GM23248 (cell line): ENCODE results near the gene CD3D. TPM values are rescaled to one million over a fixed set of nuclear protein-coding genes. Genes with fewer than 3 reads are reported as not detected.

ENCODE experiments used
- DNase-seq: peaks from one replicate; pipeline ENCODE4 v3.0.0-alpha.2; 2015
- H2AFZ ChIP-seq: fragments of 200-600 bp; sonication (generic); 2 replicates; pipeline ENCODE4 v1.6.1; 2016; ENCODE audit warnings: antibody characterized with exemption
- H3F3A ChIP-seq: fragments of 200-600 bp; sonication (generic); 2 replicates; pipeline ENCODE4 v1.6.1; 2016; ENCODE audit warnings: mild to moderate bottlenecking, antibody characterized with exemption, mixed run types; ENCODE audit not compliant: insufficient read depth
- H3K27ac ChIP-seq: fragments of 200-600 bp; sonication (generic); 2 replicates; pipeline ENCODE4 v1.5.1; 2016; ENCODE audit warnings: mild to moderate bottlenecking
- H3K27me3 ChIP-seq: fragments of 200-600 bp; sonication (generic); replicated peaks from 2 replicates; pipeline ENCODE4 v1.6.1; 2016; ENCODE audit warnings: mild to moderate bottlenecking; ENCODE audit not compliant: insufficient read depth
- H3K36me3 ChIP-seq: fragments of 200-600 bp; sonication (generic); 2 replicates; pipeline ENCODE4 v1.6.1; 2016; ENCODE audit warnings: low read depth, mild to moderate bottlenecking
- H3K4me1 ChIP-seq: fragments of 200-600 bp; sonication (generic); 2 replicates; pipeline ENCODE4 v1.6.1; 2016; ENCODE audit warnings: mild to moderate bottlenecking; ENCODE audit not compliant: insufficient read depth
- H3K4me2 ChIP-seq: fragments of 200-600 bp; sonication (generic); one replicate; pipeline ENCODE4 v1.6.1; 2016; ENCODE audit warnings: mild to moderate bottlenecking; ENCODE audit not compliant: unreplicated experiment
- H3K4me3 ChIP-seq: fragments of 200-600 bp; sonication (generic); 2 replicates; pipeline ENCODE4 v1.5.1; 2016; ENCODE audit warnings: mild to moderate bottlenecking
- H3K79me2 ChIP-seq: fragments of 200-600 bp; sonication (generic); 2 replicates; pipeline ENCODE4 v1.6.1; 2016; ENCODE audit warnings: mild to moderate bottlenecking; ENCODE audit not compliant: insufficient read depth
- H3K9ac ChIP-seq: fragments of 200-600 bp; sonication (generic); 2 replicates; pipeline ENCODE4 v1.6.1; 2016; ENCODE audit warnings: mild to moderate bottlenecking
- H3K9me2 ChIP-seq: fragments of 200-600 bp; sonication (generic); 2 replicates; pipeline ENCODE4 v1.6.1; 2016; ENCODE audit warnings: mixed run types, mild to moderate bottlenecking, moderate library complexity; ENCODE audit not compliant: insufficient read depth
- H3K9me3 ChIP-seq: fragments of 200-600 bp; sonication (generic); one replicate; pipeline ENCODE4 v1.6.1; 2017; ENCODE audit warnings: low read depth
- H4K20me1 ChIP-seq: fragments of 200-600 bp; sonication (generic); 2 replicates; pipeline ENCODE4 v1.6.0; 2016; ENCODE audit not compliant: insufficient read depth
- EZH2 ChIP-seq: fragments of 200-600 bp; sonication (generic); IDR thresholded peaks from 2 replicates; pipeline ENCODE4 v1.6.1; 2018; ENCODE audit warnings: antibody characterized with exemption, mild to moderate bottlenecking; ENCODE audit not compliant: insufficient read depth, poor library complexity, severe bottlenecking
- EZH2phosphoT487 ChIP-seq: fragments of 200-600 bp; sonication (generic); IDR thresholded peaks from 2 replicates; pipeline ENCODE4 v1.6.1; 2018; ENCODE audit warnings: antibody characterized with exemption, moderate library complexity, mild to moderate bottlenecking, low read depth; ENCODE audit not compliant: insufficient read depth
- WGBS, 2 experiments: methylation state at CpG; one replicate each; pipeline ENCODE4 v1.1.6; 2015 to 2017; ENCODE audit warnings: low lambda C conversion rate in 2 of 2, low coverage in 1 of 2; ENCODE audit errors: missing lambda C conversion rate in 2 of 2; 5-methylcytosine and 5-hydroxymethylcytosine counted together
- in situ Hi-C: fragments of 300-500 bp; cut with MboI; formaldehyde crosslinking; loops from 2 replicates; pipeline ENCODE4 v1.15.0; 2020
- polyA plus RNA-seq: library from polyadenylated mRNA; unstranded; fragments of >200 nt; fragmentation: Nextera tagmentation; extraction: Ambion mirVana; gene quantifications from 2 replicates; pipeline ENCODE4 v1.2.1, GENCODE V29; 2016
- total RNA-seq: library from RNA; depleted of rRNA; stranded (reverse); fragments of >200 nt; shearing (Covaris generic); gene quantifications from 2 replicates; pipeline ENCODE4 v1.2.3, GENCODE V29; 2014

The CD3D gene
- total and polyA plus RNA-seq, 2 experiments from 2014 or later, result not detected

DNA sequence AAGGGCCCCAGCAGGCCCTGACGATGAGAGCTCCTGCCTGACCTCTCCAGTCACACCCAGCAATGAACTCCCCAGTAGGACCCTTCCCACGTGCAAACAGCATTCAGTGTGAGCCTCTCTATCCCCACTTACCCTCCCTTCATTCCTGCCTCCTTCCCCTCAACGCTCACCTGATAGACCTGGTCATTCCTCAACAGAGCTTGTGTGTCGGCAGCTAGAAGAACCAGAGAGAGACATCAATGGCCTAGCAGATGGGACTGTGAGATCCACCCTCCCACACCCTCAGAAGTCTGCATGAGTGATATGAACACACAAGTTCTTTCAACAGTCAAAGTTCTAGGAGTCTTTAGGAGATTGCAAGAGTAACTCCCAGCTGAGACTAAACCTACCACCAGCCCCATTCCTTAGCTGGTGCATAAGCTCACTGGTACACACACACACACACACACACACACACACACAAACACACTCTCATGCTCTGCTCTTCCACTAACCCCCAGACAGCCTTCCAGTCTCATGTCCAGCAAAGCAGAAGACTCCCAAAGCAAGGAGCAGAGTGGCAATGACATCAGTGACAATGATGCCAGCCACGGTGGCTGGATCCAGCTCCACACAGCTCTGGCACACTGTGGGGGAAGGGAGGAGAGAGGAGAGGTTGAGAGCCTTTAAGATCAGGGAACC, 3.1 kb downstream of the CD3D start:
- no peaks in the 10 kb centered on the region for H3K9me2 ChIP-seq
- no peak overlapping the region for H3K27ac ChIP-seq
- no peak overlapping the region for H3K4me3 ChIP-seq
- H2AFZ ChIP-seq, result no peak overlapping the region
- H3K9ac ChIP-seq, result no peak overlapping the region
- TF ChIP-seq EZH2phosphoT487 (no peak), EZH2 (no peak)
- in situ Hi-C loops, result no loop called here
- H3K9me3 ChIP-seq, result no peaks in the 10 kb centered on the region
- DNase-seq, result no peak
- 32 to 38% methylated on average over 5 of the region's 5 CpGs for WGBS, 2 experiments
- no peaks in the 10 kb centered on the region for H3K79me2 ChIP-seq
- H4K20me1 ChIP-seq, result no peaks in the 10 kb centered on the region
- no peaks in the 10 kb centered on the region for H3K36me3 ChIP-seq
- H3K4me1 ChIP-seq, result no peaks in the 10 kb centered on the region
- no peaks in the 10 kb centered on the region for H3F3A ChIP-seq
- no peak overlapping the region for H3K4me2 ChIP-seq
- no peaks in the 10 kb centered on the region for H3K27me3 ChIP-seq

DNA sequence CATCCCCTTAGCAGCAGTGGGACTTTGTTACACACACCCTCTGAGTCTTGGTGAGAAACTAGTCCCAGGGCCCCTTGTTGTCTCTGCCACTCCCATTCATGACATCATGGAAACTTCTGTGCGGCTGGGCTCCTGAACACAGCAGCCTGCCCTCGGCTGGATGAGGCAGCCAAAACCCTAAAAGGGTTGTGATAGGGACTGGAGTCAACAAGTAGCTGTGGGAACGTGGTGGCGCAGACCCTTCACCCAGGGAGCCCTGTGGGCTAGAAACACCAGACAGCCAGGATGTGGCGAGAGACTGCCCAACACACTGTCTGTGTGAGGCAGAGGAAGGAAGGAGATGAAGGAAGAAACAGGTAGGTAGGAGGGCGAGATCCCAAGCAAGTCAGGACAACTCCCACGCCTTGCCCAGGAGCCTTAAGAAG, 3.9 kb downstream of the CD3D start:
- Histone ChIP-seq H3F3A (no peaks in the 10 kb centered on the region), H3K36me3 (no peaks in the 10 kb centered on the region), H3K79me2 (no peaks in the 10 kb centered on the region), H3K9ac (no peak overlapping the region), H2AFZ (no peak overlapping the region), H3K9me2 (no peaks in the 10 kb centered on the region), H3K4me1 (no peaks in the 10 kb centered on the region), H4K20me1 (no peaks in the 10 kb centered on the region), H3K27ac (no peak overlapping the region), H3K27me3 (no peaks in the 10 kb centered on the region), H3K4me2 (no peak overlapping the region), H3K9me3 (no peaks in the 10 kb centered on the region), H3K4me3 (no peak overlapping the region)
- peak; percentile 23 for DNase-seq
- WGBS, 2 experiments, result 31 to 35% methylated on average over 7 of the region's 7 CpGs
- in situ Hi-C loops, result no loop called here
- no peak for TF ChIP-seq EZH2
- TF ChIP-seq EZH2phosphoT487, result no peak

GRCh38 chr11:118334745-118335144, 7.8 kb downstream of the CD3D start:
- no peaks in the 10 kb centered on the region for H3K27me3 ChIP-seq
- H3K79me2 ChIP-seq, result no peaks in the 10 kb centered on the region
- H3K4me3 ChIP-seq, result no peak overlapping the region
- H3K36me3 ChIP-seq, result no peaks in the 10 kb centered on the region
- DNase-seq, result no peak
- H3K9me3 ChIP-seq, result no peaks in the 10 kb centered on the region
- no peaks in the 10 kb centered on the region for H4K20me1 ChIP-seq
- H3K4me1 ChIP-seq, result no peaks in the 10 kb centered on the region
- no peaks in the 10 kb centered on the region for H3K9me2 ChIP-seq
- H3K27ac ChIP-seq, result no peak overlapping the region
- H3F3A ChIP-seq, result no peaks in the 10 kb centered on the region
- WGBS, 2 experiments, result 67 to 76% methylated on average over 1 of the region's 1 CpG
- no peak overlapping the region for H2AFZ ChIP-seq
- in situ Hi-C loops, result no loop called here
- H3K9ac ChIP-seq, result no peak overlapping the region
- TF ChIP-seq EZH2, result no peak
- TF ChIP-seq EZH2phosphoT487, result no peak
- H3K4me2 ChIP-seq, result no peak overlapping the region

GRCh38 chr11:118328745-118329144, 13.8 kb downstream of the CD3D start:
- in situ Hi-C loops, result no loop called here
- H3K9ac ChIP-seq, result no peak overlapping the region
- no peaks in the 10 kb centered on the region for H4K20me1 ChIP-seq
- DNase-seq, result no peak
- no peaks in the 10 kb centered on the region for H3K9me2 ChIP-seq
- no peaks in the 10 kb centered on the region for H3K27me3 ChIP-seq
- no peak overlapping the region for H3K4me3 ChIP-seq
- H3K79me2 ChIP-seq, result no peaks in the 10 kb centered on the region
- no peaks in the 10 kb centered on the region for H3K9me3 ChIP-seq
- H3K4me1 ChIP-seq, result no peaks in the 10 kb centered on the region
- H3K27ac ChIP-seq, result no peak overlapping the region
- H2AFZ ChIP-seq, result no peak overlapping the region
- no peak overlapping the region for H3K4me2 ChIP-seq
- no peak for TF ChIP-seq EZH2
- TF ChIP-seq EZH2phosphoT487, result no peak
- no peaks in the 10 kb centered on the region for H3K36me3 ChIP-seq
- H3F3A ChIP-seq, result no peaks in the 10 kb centered on the region

- Histone ChIP-seq H4K20me1 (no peaks in the 10 kb centered on the region), H3K4me1 (no peaks in the 10 kb centered on the region), H2AFZ (no peak overlapping the region), H3K9me3 (no peaks in the 10 kb centered on the region), H3K79me2 (no peaks in the 10 kb centered on the region), H3K36me3 (no peaks in the 10 kb centered on the region), H3F3A (no peaks in the 10 kb centered on the region), H3K4me2 (no peak overlapping the region), H3K27me3 (no peaks in the 10 kb centered on the region; the same call in 1 of the 2 replicates), H3K9ac (no peak overlapping the region), H3K9me2 (no peaks in the 10 kb centered on the region), H3K4me3 (no peak overlapping the region), H3K27ac (no peak overlapping the region)
- TF ChIP-seq EZH2phosphoT487, result no peak
- TF ChIP-seq EZH2, result no peak
- no peak for DNase-seq
- in situ Hi-C loops, result no loop called here
These were observed 17.2 kb downstream of the CD3D start for GRCh38 chr11:118325283-118325682.
